HG02623 (cell line): ENCODE measurements around the gene PLPPR4.

Source experiments
- ATAC-seq: cut with Tn5 transposase; IDR thresholded peaks from one replicate; pipeline ENCODE4 v1.9.1; 2021; ENCODE audit warnings: moderate library complexity; ENCODE audit not compliant: unreplicated experiment

Gene PLPPR4

GRCh38 chr1:99334991-99335390 lies 70.7 kb downstream of the PLPPR4 start:
- no peak for ATAC-seq

DNA sequence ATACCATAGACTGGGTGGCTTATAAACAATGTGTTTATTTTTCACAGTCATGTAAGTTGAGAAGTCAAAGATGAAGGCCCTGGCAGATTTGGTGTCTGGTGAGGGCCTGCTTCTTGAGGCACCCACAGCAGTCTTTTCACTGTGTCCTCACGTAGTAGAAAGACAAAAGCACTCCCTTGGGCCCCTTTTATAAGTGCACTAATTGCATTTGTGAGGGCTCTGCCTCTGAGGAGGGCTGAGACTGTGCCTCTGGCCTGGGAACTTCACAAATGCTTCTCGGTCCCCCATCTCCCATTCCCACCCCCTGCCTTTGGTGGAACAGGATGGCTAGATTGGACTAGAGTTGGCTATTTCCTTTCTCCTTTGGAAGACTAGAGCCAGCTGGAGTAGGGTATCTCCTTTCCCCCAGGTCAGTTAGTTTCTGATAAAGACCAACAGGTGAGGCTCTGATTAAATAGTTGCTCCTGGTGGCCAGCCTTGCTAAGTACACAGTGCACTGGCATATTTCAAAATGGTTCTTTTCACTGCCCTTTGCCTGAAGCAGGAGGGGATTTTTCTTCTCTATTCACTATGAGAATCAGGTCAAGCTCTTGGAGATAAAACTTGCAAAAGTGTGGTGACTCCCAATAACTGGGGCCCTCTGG lies 82.9 kb downstream of the PLPPR4 start:
- no peak for ATAC-seq

DNA sequence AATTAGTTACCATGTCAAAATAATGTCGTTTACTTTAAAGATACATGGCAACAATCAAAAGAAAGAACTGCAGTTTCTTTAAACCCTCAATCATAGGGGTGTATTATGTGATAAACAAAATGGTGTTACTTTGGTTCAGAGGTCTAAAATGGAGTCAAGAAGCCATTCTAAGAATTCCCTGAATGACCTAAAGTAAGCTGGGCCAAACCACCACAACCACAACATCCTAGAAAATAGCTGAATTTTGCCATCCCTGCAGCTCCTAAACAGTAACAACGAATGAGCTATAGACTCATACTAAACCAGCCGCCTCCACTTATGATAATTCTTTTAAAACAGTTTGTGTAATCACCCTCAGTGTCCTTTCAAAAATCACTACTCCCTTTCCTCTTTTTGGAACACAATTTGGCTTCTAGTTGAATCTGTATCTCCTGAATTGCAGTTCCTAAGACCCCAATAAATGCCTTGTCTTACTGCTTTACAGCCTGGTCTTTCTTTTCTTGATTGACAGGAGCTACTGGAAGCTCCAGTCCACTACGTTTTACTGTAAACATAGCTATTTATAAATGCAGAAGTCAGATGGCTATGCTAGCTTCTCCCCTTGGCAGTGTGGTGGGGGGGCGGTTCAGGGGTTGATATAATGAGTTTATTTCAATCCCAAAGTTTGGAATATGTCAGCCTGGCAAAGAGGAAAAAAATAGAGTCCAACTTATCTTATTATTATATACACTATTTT lies 84.3 kb downstream of the PLPPR4 start:
- ATAC-seq, result no peak

DNA sequence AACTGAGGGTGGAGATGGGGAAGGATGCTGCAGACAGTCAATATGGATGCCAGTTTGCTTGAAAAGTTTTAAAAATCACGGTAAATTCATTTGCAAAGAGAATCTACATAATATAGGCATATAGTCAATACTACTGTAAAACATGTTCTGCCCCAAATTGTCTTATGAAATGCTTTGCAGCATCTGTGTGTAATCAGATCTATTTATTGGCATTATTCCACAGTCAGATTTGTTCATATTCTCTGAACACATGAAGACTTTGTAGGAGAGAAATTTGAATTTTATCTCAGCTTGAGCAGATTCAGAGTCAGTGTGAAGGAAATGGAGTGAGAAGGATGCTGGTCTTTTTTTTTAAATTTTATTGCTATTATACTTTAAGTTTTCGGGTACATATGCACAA lies 88.5 kb downstream of the PLPPR4 start:
- no peak for ATAC-seq

DNA sequence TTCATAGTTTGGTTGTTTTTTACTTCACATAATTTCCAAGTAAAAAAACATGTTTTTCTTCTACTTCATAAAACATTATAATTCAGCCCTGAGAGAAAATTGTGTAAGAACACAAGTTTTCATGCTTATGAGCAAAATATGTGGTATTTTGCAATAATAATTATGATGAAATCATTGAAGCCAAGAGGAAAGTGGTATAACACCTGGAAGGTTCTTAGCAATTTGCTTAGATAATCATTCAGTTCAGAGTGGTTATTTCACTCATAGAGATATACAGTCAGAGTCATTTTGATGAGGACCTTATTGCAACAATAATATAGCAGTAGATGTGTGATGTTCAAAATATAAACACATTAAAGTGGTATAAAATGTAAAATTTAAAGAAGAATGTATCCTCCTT lies 94.5 kb downstream of the PLPPR4 start:
- no peak for ATAC-seq
